K562 (cell line): ENCODE results near the gene GALE. TPM values are rescaled to one million over a fixed set of nuclear protein-coding genes. Genes with fewer than 3 reads are reported as not detected.

ENCODE experiments used
- ARID2 ChIP-seq: fragments of 450-650 bp; IDR thresholded peaks from 2 replicates; pipeline ENCODE4 v1.6.1; 2017; ENCODE audit warnings: antibody characterized with exemption, mild to moderate bottlenecking
- BACH1 ChIP-seq: fragments of 200-800 bp; sonication (Bioruptor generic); IDR thresholded peaks from 2 replicates; pipeline ENCODE4 v1.6.1; 2016; ENCODE audit warnings: missing genetic modification characterization, missing compliant biosample characterization
- CBX2 ChIP-seq: fragments of 200-600 bp; sonication (generic); IDR thresholded peaks from one replicate; pipeline ENCODE4 v1.6.1; 2012; ENCODE audit warnings: mild to moderate bottlenecking, low read length, inconsistent platforms; ENCODE audit not compliant: insufficient read depth, poor library complexity, severe bottlenecking
- DLX4 ChIP-seq: fragments of 250-450 bp; sonication (Bioruptor Pico); IDR thresholded peaks from 2 replicates; pipeline ENCODE4 v1.6.1; 2021; ENCODE audit warnings: mild to moderate bottlenecking
- ETV5 ChIP-seq: sonication (generic); formaldehyde crosslinking; IDR thresholded peaks from 2 replicates; pipeline ENCODE4 v1.4.0; 2020; ENCODE audit warnings: low read depth, mild to moderate bottlenecking, missing genetic modification reagents
- GTF3C2 ChIP-seq: IDR thresholded peaks from 3 replicates; pipeline ENCODE4 v1.6.1; 2011; ENCODE audit warnings: borderline replicate concordance, mild to moderate bottlenecking, moderate library complexity; ENCODE audit not compliant: insufficient read length; ENCODE audit errors: extremely low read depth
- KAT8 ChIP-seq: fragments of 450-650 bp; IDR thresholded peaks from 2 replicates; pipeline ENCODE4 v1.6.1; 2016; ENCODE audit warnings: low read depth, mild to moderate bottlenecking
- LCOR ChIP-seq: sonication (generic); formaldehyde crosslinking; IDR thresholded peaks from 2 replicates; pipeline ENCODE4 v1.8.0; 2022; ENCODE audit warnings: mild to moderate bottlenecking, missing genetic modification reagents
- LEF1 ChIP-seq: fragments of 450-650 bp; IDR thresholded peaks from 2 replicates; pipeline ENCODE4 v1.6.1; 2016; ENCODE audit warnings: mild to moderate bottlenecking
- NFXL1 ChIP-seq: fragments of 450-650 bp; formaldehyde crosslinking; IDR thresholded peaks from 2 replicates; pipeline ENCODE4 v1.4.0; 2021; ENCODE audit warnings: mild to moderate bottlenecking
- NR2F6 ChIP-seq: fragments of 450-650 bp; formaldehyde crosslinking; IDR thresholded peaks from 2 replicates; pipeline ENCODE4 v1.4.0; 2020; ENCODE audit warnings: mild to moderate bottlenecking
- RBBP5 ChIP-seq: fragments of 200-600 bp; sonication (generic); IDR thresholded peaks from 2 replicates; pipeline ENCODE4 v1.6.1; 2012; ENCODE audit warnings: borderline replicate concordance, mild to moderate bottlenecking, low read length, control low read depth, inconsistent platforms; ENCODE audit not compliant: insufficient read depth, poor library complexity, severe bottlenecking
- RBM34 ChIP-seq: fragments of 200-400 bp; formaldehyde crosslinking; IDR thresholded peaks from 2 replicates; pipeline ENCODE4 v1.6.1; 2018; ENCODE audit warnings: low read length, borderline replicate concordance; ENCODE audit not compliant: insufficient read depth
- SMARCA4 ChIP-seq: fragments of 450-650 bp; IDR thresholded peaks from 2 replicates; pipeline ENCODE4 v1.6.1; 2016
- SMC3 ChIP-seq: conservative IDR thresholded peaks from 2 replicates; pipeline ENCODE4 v1.6.1; 2011; ENCODE audit warnings: low read depth, low read length, improper control_type of control experiment; ENCODE audit not compliant: insufficient read depth
- TEAD4 ChIP-seq, 2 experiments: sonication (generic) in 1 of 2; formaldehyde crosslinking in 1 of 2; IDR thresholded peaks; 2 replicates each; pipeline versions ENCODE4 v1.6.1 to v1.8.0; 2012 to 2022; ENCODE audit warnings: borderline replicate concordance in 1 of 2, inconsistent platforms in 1 of 2, low read length in 1 of 2, mild to moderate bottlenecking in 1 of 2, missing genetic modification reagents in 1 of 2
- ZBTB33 ChIP-seq: sonication (generic); formaldehyde crosslinking; IDR thresholded peaks from 2 replicates; pipeline ENCODE4 v1.8.1; 2023; ENCODE audit warnings: mild to moderate bottlenecking, missing genetic modification reagents
- ZNF398 ChIP-seq: fragments of 250-450 bp; sonication (Bioruptor Pico); IDR thresholded peaks from 2 replicates; pipeline ENCODE4 v1.8.0; 2021; ENCODE audit warnings: moderate library complexity, mild to moderate bottlenecking, inconsistent platforms
- ZSCAN32 ChIP-seq: fragments of 450-650 bp; formaldehyde crosslinking; IDR thresholded peaks from 2 replicates; pipeline ENCODE4 v1.4.0; 2020; ENCODE audit warnings: mild to moderate bottlenecking, moderate library complexity
- polyA plus RNA-seq, 8 experiments: library from polyadenylated mRNA; depleted of rRNA in 4 of 8; stranded (reverse) in 5 of 8; unstranded in 3 of 8; fragments of >200 nt; fragmentation: Nextera tagmentation in 2 of 8; fragmentation: Illumina TruSeq in 1 of 8; extraction: Ambion mirVana in 2 of 8; extraction: Trizol in 1 of 8; gene quantifications; 2 replicates each; pipeline versions ENCODE4 v1.2.1 to v1.2.3, GENCODE V29; 2011 to 2014; ENCODE audit warnings: inconsistent platforms in 1 of 8, missing spikeins in 1 of 8
- total RNA-seq, 7 experiments: library from RNA; depleted of rRNA in 6 of 7; stranded (reverse); fragments of >200 nt in 6 of 7; fragmentation: Illumina TruSeq in 2 of 7; extraction: Trizol in 2 of 7; gene quantifications; 2 replicates each; pipeline versions ENCODE4 v1.2.1 to v1.2.3, GENCODE V29; 2011 to 2021; ENCODE audit warnings: low replicate concordance in 1 of 7

The GALE gene
- total and polyA plus RNA-seq, 9 of the 15 experiments (the other 6 are each of a cell fraction or from before 2014, with no cell fraction given): 8.4 to 139 (median 88.3) TPM

GRCh38 chr1:23777979-23778814, 22.4 kb downstream of the GALE start, which contains the start of gene PITHD1 (continued):
- no peak for TF ChIP-seq ZBTB33 (CRISPR knock-in tag)
- TF ChIP-seq ZSCAN32 (CRISPR knock-in tag): no peak
- no peak for TF ChIP-seq KAT8
- TF ChIP-seq DLX4 (CRISPR knock-in tag): no peak
- no peak for TF ChIP-seq ARID2
- peak; percentile 97 for TF ChIP-seq RBBP5
- TF ChIP-seq TEAD4 (IDR thresholded peaks at IDR 0.05; ENCODE audit: low read length): peak; percentile 96
- no peak; the same call in 1 of the 2 replicates for TF ChIP-seq TEAD4 (CRISPR knock-in tag; IDR thresholded peaks at IDR 0.05; ENCODE audit: borderline replicate concordance)
- TF ChIP-seq BACH1: no peak; the same call in 1 of the 2 replicates
- peak; percentile 78 for TF ChIP-seq ETV5 (CRISPR knock-in tag)
- no peak for TF ChIP-seq NFXL1 (CRISPR knock-in tag)
- no peak for TF ChIP-seq SMC3
- TF ChIP-seq ZNF398: no peak
- peak; percentile 95 for TF ChIP-seq SMARCA4
- no peak for TF ChIP-seq CBX2
- TF ChIP-seq RBM34: no peak
- no peak for TF ChIP-seq NR2F6 (CRISPR knock-in tag)
- TF ChIP-seq LCOR (CRISPR knock-in tag): peak; percentile 95
- peak; percentile 94 for TF ChIP-seq LEF1
- TF ChIP-seq GTF3C2: no peak
